Measurements from ENCODE around the gene CPNE8.

- TF ChIP-seq CTCF (conservative IDR thresholded peaks at IDR 0.05 in 1 of 2, IDR thresholded peaks at IDR 0.05 in 1 of 2; ENCODE audit: extremely low read depth in 1 of 2, insufficient read depth in 1 of 2, low read depth in 1 of 2, low read length in 2 of 2) (no peak), EZH2 (IDR thresholded peaks at IDR 0.05; ENCODE audit: borderline replicate concordance, low read length) (no peak)
These were observed 291.2 kb downstream of the CPNE8 start for GRCh38 chr12:38614171-38614570.
